Measurements from ENCODE around the gene NR6A1.

Gene NR6A1

GRCh38 chr9:124725068-124725452 lies 46.1 kb downstream of the NR6A1 start:
- Histone ChIP-seq H3K9me3 (ENCODE audit: control insufficient read depth, insufficient read depth, low read length) (no peaks in the 10 kb centered on the region), H3K4me3 (ENCODE audit: low read length) (no peak overlapping the region), H3K27me3 (ENCODE audit: control insufficient read depth, low read length) (no peaks in the 10 kb centered on the region), H3K36me3 (ENCODE audit: control insufficient read depth, low read length) (no peaks in the 10 kb centered on the region), H4K20me1 (ENCODE audit: control insufficient read depth, insufficient read depth, low read depth, low read length) (no peaks in the 10 kb centered on the region), H3K27ac (ENCODE audit: low read depth, low read length) (no peak overlapping the region), H3K4me1 (ENCODE audit: control insufficient read depth, low read length) (no peaks in the 10 kb centered on the region), H3F3A (ENCODE audit: control insufficient read depth, insufficient read depth) (no peaks in the 10 kb centered on the region), H3K9me2 (replicated peaks; ENCODE audit: control insufficient read depth, low read length) (no peaks in the 10 kb centered on the region), H3K4me2 (ENCODE audit: low read length) (no peak overlapping the region), H3K79me2 (ENCODE audit: control insufficient read depth, low read length) (no peaks in the 10 kb centered on the region)
- no peak for TF ChIP-seq EZH2phosphoT487 (IDR thresholded peaks at IDR 0.05; ENCODE audit: borderline replicate concordance, low read length)

- Histone ChIP-seq H3K4me1 (ENCODE audit: control insufficient read depth, low read length) (no peaks in the 10 kb centered on the region), H3K27me3 (ENCODE audit: control insufficient read depth, low read length) (no peaks in the 10 kb centered on the region), H4K20me1 (ENCODE audit: control insufficient read depth, insufficient read depth, low read depth, low read length) (no peaks in the 10 kb centered on the region), H3F3A (ENCODE audit: control insufficient read depth, insufficient read depth) (no peaks in the 10 kb centered on the region), H3K9me3 (ENCODE audit: control insufficient read depth, insufficient read depth, low read length) (no peaks in the 10 kb centered on the region), H3K36me3 (ENCODE audit: control insufficient read depth, low read length) (no peaks in the 10 kb centered on the region), H3K4me2 (ENCODE audit: low read length) (no peak overlapping the region), H3K9me2 (replicated peaks; ENCODE audit: control insufficient read depth, low read length) (no peaks in the 10 kb centered on the region), H3K4me3 (ENCODE audit: low read length) (no peak overlapping the region), H3K79me2 (ENCODE audit: control insufficient read depth, low read length) (no peaks in the 10 kb centered on the region), H3K27ac (ENCODE audit: low read depth, low read length) (no peak overlapping the region)
- TF ChIP-seq CTCF (IDR thresholded peaks at IDR 0.05; ENCODE audit: low read depth, low read length, poor library complexity, severe bottlenecking): no peak
- no peak for TF ChIP-seq EZH2phosphoT487 (IDR thresholded peaks at IDR 0.05; ENCODE audit: borderline replicate concordance, low read length)
Measured at GRCh38 chr9:124724415-124725067, 46.6 kb downstream of the NR6A1 start.

GRCh38 chr9:124723352-124723751 lies 47.8 kb downstream of the NR6A1 start:
- no peak overlapping the region for H3K4me2 ChIP-seq (ENCODE audit: low read length)
- no peak overlapping the region for H3K4me3 ChIP-seq (ENCODE audit: low read length)
- H3K27ac ChIP-seq (ENCODE audit: low read depth, low read length): no peak overlapping the region
- no peaks in the 10 kb centered on the region for H3K9me3 ChIP-seq (ENCODE audit: control insufficient read depth, insufficient read depth, low read length)
- H3K79me2 ChIP-seq (ENCODE audit: control insufficient read depth, low read length): no peaks in the 10 kb centered on the region
- H3F3A ChIP-seq (ENCODE audit: control insufficient read depth, insufficient read depth): no peaks in the 10 kb centered on the region
- no peaks in the 10 kb centered on the region for H3K36me3 ChIP-seq (ENCODE audit: control insufficient read depth, low read length)
- H4K20me1 ChIP-seq (ENCODE audit: control insufficient read depth, insufficient read depth, low read depth, low read length): no peaks in the 10 kb centered on the region
- H3K4me1 ChIP-seq (ENCODE audit: control insufficient read depth, low read length): no peaks in the 10 kb centered on the region
- H3K9me2 ChIP-seq (replicated peaks; ENCODE audit: control insufficient read depth, low read length): no peaks in the 10 kb centered on the region
- TF ChIP-seq CTCF (IDR thresholded peaks at IDR 0.05; ENCODE audit: low read depth, low read length, poor library complexity, severe bottlenecking) (no peak), EZH2phosphoT487 (IDR thresholded peaks at IDR 0.05; ENCODE audit: borderline replicate concordance, low read length) (no peak)
- H3K27me3 ChIP-seq (ENCODE audit: control insufficient read depth, low read length): no peaks in the 10 kb centered on the region

- no peak overlapping the region for H3K4me3 ChIP-seq (ENCODE audit: low read length)
- H3K79me2 ChIP-seq (ENCODE audit: control insufficient read depth, low read length): no peaks in the 10 kb centered on the region
- no peak for TF ChIP-seq EZH2phosphoT487 (IDR thresholded peaks at IDR 0.05; ENCODE audit: borderline replicate concordance, low read length)
- no peak for TF ChIP-seq CTCF (IDR thresholded peaks at IDR 0.05; ENCODE audit: low read depth, low read length, poor library complexity, severe bottlenecking)
- H3K27ac ChIP-seq (ENCODE audit: low read depth, low read length): no peak overlapping the region
- no peaks in the 10 kb centered on the region for H3K9me2 ChIP-seq (replicated peaks; ENCODE audit: control insufficient read depth, low read length)
- no peaks in the 10 kb centered on the region for H3F3A ChIP-seq (ENCODE audit: control insufficient read depth, insufficient read depth)
- H4K20me1 ChIP-seq (ENCODE audit: control insufficient read depth, insufficient read depth, low read depth, low read length): no peaks in the 10 kb centered on the region
- H3K9me3 ChIP-seq (ENCODE audit: control insufficient read depth, insufficient read depth, low read length): no peaks in the 10 kb centered on the region
- H3K36me3 ChIP-seq (ENCODE audit: control insufficient read depth, low read length): no peaks in the 10 kb centered on the region
- H3K4me2 ChIP-seq (ENCODE audit: low read length): no peak overlapping the region
- H3K27me3 ChIP-seq (ENCODE audit: control insufficient read depth, low read length): no peaks in the 10 kb centered on the region
- H3K4me1 ChIP-seq (ENCODE audit: control insufficient read depth, low read length): no peaks in the 10 kb centered on the region
Measured at GRCh38 chr9:124721109-124721906, 49.8 kb downstream of the NR6A1 start.
